ENCODE results near the gene SH2D5.

DNA sequence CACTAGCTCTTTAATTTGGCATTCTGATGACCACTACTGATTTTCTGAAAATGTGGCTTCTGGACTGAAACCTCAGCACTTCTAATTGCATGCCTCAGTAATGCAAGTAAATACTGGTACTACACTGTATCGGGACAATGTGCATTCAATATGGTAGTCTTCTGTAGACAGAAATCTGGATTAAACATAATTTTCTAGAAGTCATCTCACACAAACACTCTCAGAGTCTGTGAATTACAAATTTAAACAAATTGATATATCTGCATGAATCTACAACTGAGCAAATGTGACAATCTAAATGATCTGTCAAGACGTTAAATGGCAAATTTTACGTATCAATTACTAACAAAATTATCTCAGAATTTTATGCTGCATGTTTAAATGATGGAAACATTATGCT, 30.9 kb upstream of the SH2D5 start:
- TF ChIP-seq, protein P1, sequence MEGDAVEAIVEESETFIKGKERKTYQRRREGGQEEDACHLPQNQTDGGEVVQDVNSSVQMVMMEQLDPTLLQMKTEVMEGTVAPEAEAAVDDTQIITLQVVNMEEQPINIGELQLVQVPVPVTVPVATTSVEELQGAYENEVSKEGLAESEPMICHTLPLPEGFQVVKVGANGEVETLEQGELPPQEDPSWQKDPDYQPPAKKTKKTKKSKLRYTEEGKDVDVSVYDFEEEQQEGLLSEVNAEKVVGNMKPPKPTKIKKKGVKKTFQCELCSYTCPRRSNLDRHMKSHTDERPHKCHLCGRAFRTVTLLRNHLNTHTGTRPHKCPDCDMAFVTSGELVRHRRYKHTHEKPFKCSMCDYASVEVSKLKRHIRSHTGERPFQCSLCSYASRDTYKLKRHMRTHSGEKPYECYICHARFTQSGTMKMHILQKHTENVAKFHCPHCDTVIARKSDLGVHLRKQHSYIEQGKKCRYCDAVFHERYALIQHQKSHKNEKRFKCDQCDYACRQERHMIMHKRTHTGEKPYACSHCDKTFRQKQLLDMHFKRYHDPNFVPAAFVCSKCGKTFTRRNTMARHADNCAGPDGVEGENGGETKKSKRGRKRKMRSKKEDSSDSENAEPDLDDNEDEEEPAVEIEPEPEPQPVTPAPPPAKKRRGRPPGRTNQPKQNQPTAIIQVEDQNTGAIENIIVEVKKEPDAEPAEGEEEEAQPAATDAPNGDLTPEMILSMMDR (IDR thresholded peaks at IDR 0.05; ENCODE audit: insufficient read depth, low read length): no peak
- TF ChIP-seq GABPA (IDR thresholded peaks at IDR 0.05; ENCODE audit: low read depth): no peak
